ENCODE data around the gene MED15. TPM values are rescaled to one million over a fixed set of nuclear protein-coding genes. Genes with fewer than 3 reads are reported as not detected.

MED15 gene
- total RNA-seq, 1 donor from 2014 or later: 77.8 TPM

GRCh38 chr22:20604776-20605221, 97.4 kb downstream of the MED15 start:
- no peak overlapping the region for H3K4me3 Mint-ChIP-seq (ENCODE audit: low read depth)
- no peaks in the 10 kb centered on the region for H3K36me3 Mint-ChIP-seq (ENCODE audit: insufficient read depth)
- peaks cover 15% of the 10 kb centered on the region for H3K27me3 Mint-ChIP-seq
- DNase-seq (ENCODE audit: low spot score, unreplicated experiment): no peak
- TF ChIP-seq CTCF (IDR thresholded peaks at IDR 0.05; ENCODE audit: unreplicated experiment): no peak
- no peaks in the 10 kb centered on the region for H3K9me3 Mint-ChIP-seq (ENCODE audit: low read depth)
- H3K27ac Mint-ChIP-seq: no peak overlapping the region
- no peaks in the 10 kb centered on the region for H3K4me1 Mint-ChIP-seq (ENCODE audit: low read depth)

GRCh38 chr22:20605328-20605727, 97.9 kb downstream of the MED15 start:
- H3K27ac Mint-ChIP-seq: no peak overlapping the region
- H3K9me3 Mint-ChIP-seq (ENCODE audit: low read depth): no peaks in the 10 kb centered on the region

GRCh38 chr22:20606041-20606783, 98.8 kb downstream of the MED15 start:
- Mint-ChIP-seq H3K27me3 (peaks cover 21% of the 10 kb centered on the region), H3K4me1 (ENCODE audit: low read depth) (no peaks in the 10 kb centered on the region), H3K36me3 (ENCODE audit: insufficient read depth) (no peaks in the 10 kb centered on the region), H3K27ac (no peak overlapping the region), H3K4me3 (ENCODE audit: low read depth) (no peak overlapping the region), H3K9me3 (ENCODE audit: low read depth) (no peaks in the 10 kb centered on the region)
- TF ChIP-seq CTCF (IDR thresholded peaks at IDR 0.05; ENCODE audit: unreplicated experiment): peak; percentile 84
- peak; percentile 49 for DNase-seq (ENCODE audit: low spot score, unreplicated experiment)

More at GRCh38 chr22:20605328-20605727, 97.9 kb downstream of the MED15 start:
- DNase-seq (ENCODE audit: low spot score, unreplicated experiment): no peak
- H3K36me3 Mint-ChIP-seq (ENCODE audit: insufficient read depth): no peaks in the 10 kb centered on the region
- no peaks in the 10 kb centered on the region for H3K4me1 Mint-ChIP-seq (ENCODE audit: low read depth)
- H3K27me3 Mint-ChIP-seq: peaks cover 16% of the 10 kb centered on the region
- TF ChIP-seq CTCF (IDR thresholded peaks at IDR 0.05; ENCODE audit: unreplicated experiment): no peak
- H3K4me3 Mint-ChIP-seq (ENCODE audit: low read depth): no peak overlapping the region

GRCh38 chr22:20606784-20607128, 99.3 kb downstream of the MED15 start:
- Mint-ChIP-seq H3K9me3 (ENCODE audit: low read depth) (no peaks in the 10 kb centered on the region), H3K36me3 (ENCODE audit: insufficient read depth) (no peaks in the 10 kb centered on the region)

More at GRCh38 chr22:20606784-20607128, 99.3 kb downstream of the MED15 start:
- Mint-ChIP-seq H3K4me1 (ENCODE audit: low read depth) (no peaks in the 10 kb centered on the region), H3K4me3 (ENCODE audit: low read depth) (no peak overlapping the region), H3K27ac (no peak overlapping the region), H3K27me3 (peaks cover 21% of the 10 kb centered on the region)
- DNase-seq (ENCODE audit: low spot score, unreplicated experiment): no peak
- no peak for TF ChIP-seq CTCF (IDR thresholded peaks at IDR 0.05; ENCODE audit: unreplicated experiment)

Data from progenitor cell of endocrine pancreas (in vitro differentiated cells).